Stimulated activated CD4-positive, alpha-beta T cell treated with anti-CD3 and anti-CD28 coated beads, Interleukin-12 subunit alpha, Interleukin-12 subunit beta, amount 100 ng/mL, for 24 hours (primary cell): ENCODE measurements around the gene ANKRD13C.
A peak's percentile ranks its signal among the peaks of the same experiment; 100 is the strongest.
"Not testable (repeated sequence)": the region's sequence is repeated elsewhere in the genome, so short reads cannot be mapped to it uniquely, and the experiment has no call there.

ENCODE experiments used
- DNase-seq, 2 experiments: peaks; one replicate each; pipeline ENCODE4 v3.0.0-alpha.2; 2020; ENCODE audit warnings: low read depth in 2 of 2

ANKRD13C gene

DNA sequence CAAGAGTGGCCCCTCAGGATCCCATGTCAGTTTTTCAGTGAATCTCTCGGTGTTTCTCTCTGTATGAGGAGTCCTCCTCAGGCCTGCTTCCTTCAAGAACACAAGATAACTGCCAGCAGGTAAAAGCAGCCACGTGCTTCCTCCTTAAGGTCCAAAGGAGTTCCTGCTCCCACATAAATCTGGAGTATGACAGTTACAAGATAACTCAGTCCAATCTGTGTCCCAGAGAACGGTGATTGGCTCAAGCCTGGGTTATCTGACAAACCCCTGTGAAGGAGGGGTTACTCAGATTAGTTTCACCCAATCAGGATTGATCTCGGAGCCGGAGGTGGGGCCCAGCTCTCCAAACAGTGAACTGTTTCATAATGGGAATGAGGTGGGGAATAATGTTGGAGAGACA, 5.8 kb upstream of the ANKRD13C start:
- DNase-seq, result no peak

DNA sequence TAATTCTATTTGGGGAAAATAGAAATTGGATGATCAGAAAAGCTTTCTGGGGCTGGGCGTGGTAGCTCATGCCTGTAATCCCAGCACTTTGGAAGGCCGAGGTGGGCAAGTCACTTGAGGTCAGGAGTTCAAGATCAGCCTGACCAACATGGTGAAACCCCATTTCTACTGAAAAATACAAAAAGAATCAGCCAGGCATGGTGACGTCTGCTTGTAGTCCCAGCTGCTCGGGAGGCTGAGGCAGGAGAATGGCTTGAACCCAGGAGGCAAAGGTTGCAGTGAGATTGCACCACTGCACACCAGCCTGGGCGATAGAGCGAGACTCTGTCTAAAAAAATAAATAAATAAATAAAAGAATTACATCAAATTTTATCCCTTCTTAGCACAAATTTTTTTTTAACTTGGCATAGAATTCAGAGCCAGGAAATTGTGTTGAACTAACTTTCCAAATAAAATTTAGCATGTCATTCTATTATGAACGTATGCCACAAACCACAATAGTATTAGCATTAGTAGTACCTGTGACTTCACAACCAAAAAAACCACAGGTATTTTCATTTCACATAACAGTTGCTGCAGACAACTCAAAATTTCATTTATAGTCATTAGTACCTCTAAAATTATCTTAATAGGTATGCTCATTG, 4.5 kb upstream of the ANKRD13C start:
- no peak for DNase-seq

DNA sequence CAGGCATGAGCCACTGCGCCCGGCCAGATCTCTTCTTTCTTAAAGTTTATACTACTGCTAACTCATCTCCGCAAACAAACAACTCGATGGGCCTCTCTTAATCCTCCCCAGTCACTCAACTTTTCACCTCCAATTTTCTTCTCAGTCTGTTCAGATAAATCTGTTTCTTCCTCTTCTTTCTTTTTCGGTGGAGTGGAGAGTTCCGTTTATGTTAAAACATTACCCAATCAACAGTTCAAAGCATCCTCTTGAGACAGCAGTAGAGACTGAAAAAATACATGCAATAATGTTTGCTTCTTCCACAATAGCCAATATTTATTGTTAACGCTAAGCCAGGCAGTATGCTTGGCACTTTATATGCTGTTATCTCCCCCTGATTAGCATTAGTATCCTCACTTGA, 1.4 kb upstream of the ANKRD13C start:
- DNase-seq, result no peak

- DNase-seq, result no peak
Measured at GRCh38 chr1:70355111-70355407, 537 bp upstream of the ANKRD13C start.

DNA sequence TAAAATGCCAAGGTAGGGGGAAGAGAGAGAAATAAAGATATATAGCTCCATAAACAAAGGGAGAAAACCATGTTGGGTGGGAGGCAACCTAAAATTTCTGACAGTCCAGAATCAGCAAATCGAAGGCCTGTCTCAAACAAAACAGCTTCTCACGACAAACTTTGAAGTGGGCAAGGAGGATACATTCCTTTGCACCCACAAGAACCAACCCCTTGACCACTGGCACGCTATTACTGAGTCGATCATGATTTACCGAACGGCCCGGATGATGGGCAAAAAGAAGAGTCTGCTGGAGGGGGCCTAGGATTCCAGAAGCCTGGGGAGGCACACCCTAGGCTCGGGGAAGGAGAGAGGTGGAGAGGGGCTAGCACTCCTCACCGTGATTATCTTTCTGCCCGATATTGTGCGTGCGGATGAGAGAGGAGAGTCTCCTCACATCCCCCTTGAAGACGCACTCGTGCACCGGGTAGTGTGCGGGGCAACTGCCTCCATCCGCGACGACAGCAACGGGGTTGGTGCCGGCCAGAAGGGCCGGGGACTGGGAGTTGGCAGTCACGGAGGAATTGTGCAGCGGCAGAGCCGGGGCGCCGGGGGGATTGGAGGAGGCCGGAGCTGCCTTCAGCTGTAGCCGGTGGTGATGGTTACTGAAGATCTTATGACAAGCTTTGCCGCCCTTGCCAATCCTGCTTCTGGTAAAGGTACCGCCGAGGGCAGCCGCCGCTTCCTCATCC, 756 bp downstream of the ANKRD13C start:
- DNase-seq, result peak; percentile 5 to 26

- no peak for DNase-seq
Measured at GRCh38 chr1:70353044-70353443, 1.5 kb downstream of the ANKRD13C start.

GRCh38 chr1:70349799-70350198, 4.7 kb downstream of the ANKRD13C start:
- DNase-seq, result not testable (repeated sequence)

DNA sequence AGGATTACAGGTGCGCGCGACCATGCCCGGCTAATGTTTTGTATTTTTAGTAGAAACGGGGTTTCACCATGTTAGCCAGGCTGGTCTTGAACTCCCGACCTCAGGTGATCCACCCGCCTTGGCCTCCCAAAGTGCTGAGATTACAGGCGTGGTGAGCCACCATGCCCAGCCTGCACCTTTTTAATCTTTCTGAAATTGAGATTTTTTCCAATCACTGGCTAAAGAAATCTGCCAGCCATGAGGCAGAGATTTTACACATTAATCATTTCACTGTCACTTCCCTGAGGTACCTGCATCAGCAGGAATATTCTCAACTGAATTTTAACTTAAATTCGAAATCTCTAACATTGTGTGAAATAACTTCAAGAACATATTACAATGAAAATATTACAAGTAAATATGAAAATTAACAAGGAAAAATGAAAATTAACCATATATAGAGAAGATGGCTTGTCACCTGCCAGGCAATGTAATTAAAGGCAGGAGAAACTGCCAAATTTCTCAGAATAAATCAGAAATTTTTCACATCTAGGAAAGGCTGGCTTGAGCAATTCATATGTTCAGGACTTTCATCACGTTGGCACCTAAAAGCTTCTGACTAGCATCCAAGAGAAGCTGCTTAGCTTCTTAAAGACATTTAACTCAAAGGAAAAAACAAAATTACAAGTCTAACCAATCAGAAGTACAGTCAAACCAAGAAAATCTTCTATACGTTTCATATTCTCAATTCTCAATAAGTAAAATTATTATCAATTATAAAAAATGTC, 5.9 kb downstream of the ANKRD13C start:
- no peak for DNase-seq

- not testable (repeated sequence) for DNase-seq
Measured at GRCh38 chr1:70339644-70340043, 14.9 kb downstream of the ANKRD13C start.

DNA sequence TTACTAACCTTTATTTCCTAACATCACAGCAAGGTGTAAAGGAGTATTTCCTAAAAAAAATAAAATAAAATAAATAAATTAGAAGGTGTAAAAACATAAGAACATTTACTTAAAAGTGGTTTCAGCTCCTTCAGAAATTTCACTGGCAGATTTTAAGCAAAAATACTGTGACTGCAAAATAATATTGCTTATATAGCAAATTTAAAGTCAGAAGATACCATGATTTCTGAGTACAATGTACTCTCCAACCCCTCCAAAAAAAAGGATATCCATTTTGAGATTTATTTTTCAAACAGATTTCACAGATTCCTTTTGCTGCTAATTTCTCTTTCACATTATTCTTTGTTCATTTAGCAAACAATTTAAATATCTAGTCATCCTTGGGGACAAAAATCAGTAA, 18.5 kb downstream of the ANKRD13C start:
- no peak for DNase-seq

DNA sequence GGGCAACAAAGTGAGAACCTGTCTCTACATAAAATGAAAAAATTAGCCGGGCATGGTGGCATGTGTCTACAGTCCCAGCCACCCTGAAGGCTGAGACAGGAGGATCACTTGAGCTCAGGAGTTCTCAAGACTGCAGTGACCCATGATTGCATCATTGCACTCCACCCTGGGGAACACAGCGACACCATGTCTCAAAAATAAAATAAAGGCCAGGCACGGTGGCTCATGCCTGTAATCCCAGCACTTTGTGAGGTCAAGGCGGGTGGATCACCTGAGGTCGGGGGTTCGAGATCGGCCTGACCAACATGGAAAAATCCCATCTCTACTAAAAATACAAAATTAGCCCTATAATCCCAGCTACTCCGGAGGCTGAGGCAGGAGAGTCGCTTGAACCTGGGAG, 20.1 kb downstream of the ANKRD13C start:
- no peak for DNase-seq

DNA sequence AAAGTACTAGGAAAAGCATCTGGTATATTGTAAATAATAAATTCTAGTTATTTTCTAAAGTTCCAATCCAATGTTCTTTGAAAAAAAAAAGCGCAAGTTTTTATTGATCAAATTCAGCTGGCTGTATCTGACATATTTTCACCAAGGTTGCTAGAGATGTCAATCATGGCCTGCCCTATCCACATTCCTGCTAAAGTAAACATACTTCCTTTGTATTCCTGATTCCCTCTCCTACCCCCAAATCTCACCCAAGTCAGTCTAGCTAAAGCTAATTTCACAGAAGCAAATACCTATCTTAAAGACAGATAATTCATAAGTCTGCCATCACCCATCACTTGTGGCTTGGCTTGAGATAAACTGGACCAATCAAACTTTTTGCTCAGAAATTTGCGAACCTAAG, 21.3 kb downstream of the ANKRD13C start:
- no peak for DNase-seq

GRCh38 chr1:70331962-70332361, 22.6 kb downstream of the ANKRD13C start:
- DNase-seq, result no peak

DNA sequence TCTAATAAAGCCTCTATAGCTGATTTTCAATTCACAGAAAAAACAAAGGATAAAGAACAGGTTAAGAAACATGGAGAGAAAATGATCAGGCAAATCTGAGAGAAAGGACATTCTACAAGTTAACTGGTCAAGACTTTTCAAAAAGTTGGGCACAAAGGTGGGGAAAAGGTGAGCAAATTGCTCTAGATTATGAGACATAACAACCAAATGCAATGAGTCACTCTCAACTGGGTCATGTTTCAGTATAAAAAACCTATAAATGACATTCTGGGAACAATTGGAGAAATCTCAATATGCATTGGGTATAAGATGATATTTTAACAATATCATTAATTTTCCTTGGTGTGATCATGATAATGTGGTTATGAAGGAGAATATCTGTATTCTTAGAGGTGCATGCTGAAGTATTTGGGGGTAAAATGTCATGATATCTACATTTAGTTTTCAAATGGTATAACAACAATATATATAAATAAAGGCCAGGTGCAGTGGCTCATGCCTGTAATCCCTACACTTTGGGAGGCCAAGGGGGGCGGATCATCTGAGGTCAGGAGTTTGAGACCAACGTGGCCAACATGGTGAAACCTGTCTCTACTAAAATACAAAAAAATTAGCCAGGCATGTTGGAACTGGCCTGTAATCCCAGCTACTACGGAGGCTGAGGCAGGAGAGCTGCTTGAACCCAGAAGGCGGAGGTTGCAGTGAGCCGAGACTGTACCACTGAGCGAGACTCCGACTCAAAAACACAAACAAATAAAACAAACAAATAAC, 27.0 kb downstream of the ANKRD13C start:
- DNase-seq, result no peak

- no peak for DNase-seq
Measured at GRCh38 chr1:70324683-70325082, 29.8 kb downstream of the ANKRD13C start.

DNA sequence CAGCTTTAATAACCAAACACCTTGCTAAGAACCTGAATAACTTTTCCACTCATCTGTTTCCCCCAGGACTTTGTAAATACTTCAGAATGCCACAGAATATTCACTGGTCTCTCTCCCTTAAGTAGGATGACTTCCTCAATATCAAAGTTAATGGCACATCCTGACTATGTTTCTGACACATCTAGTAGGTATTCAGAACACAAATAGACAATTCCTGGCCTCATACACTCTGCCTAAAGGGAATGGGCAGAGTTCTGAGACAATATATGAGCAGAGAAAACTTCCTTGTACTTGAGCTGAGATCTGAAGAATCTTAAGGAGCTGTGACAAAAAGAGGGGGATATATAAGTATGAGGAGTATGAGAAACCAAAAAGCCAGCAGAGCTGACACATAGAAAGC, 34.8 kb downstream of the ANKRD13C start:
- DNase-seq, result no peak

DNA sequence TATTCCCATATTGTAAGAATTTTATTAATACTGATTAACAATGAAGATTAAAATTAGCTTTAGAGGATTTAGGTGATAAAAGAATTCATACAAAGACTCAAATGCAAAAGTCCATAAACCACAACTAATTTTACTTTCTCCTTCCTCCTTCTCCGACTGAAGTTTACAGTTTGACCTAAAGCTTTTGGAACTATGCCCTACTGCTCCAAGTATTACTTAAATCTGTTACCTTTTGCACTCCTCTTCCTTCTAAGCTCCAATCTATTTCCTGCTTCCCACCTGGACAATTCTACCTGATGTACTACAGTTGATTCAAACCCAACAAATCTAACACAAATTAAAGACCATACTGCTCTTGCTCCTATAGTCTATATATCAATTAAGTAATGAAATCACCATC, 36.3 kb downstream of the ANKRD13C start:
- no peak for DNase-seq

DNA sequence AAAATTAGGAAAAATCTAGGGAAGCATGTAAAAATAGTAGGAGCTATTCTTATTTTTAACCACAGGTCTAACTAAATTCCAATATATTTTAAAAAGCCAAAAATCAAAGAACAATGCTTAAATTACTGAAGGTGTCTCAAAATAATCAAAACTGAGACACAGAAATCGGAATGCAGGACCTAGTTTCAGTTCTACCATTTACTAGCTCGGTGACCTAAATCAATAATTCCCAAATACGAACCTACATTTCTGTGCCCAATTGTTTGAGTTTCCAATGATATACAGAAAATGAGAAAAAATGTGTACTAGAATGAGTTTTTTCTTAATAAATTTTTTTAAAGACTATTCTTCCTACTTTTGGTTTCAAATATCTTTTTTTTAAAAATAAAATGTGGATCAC, 37.4 kb downstream of the ANKRD13C start:
- no peak for DNase-seq

DNA sequence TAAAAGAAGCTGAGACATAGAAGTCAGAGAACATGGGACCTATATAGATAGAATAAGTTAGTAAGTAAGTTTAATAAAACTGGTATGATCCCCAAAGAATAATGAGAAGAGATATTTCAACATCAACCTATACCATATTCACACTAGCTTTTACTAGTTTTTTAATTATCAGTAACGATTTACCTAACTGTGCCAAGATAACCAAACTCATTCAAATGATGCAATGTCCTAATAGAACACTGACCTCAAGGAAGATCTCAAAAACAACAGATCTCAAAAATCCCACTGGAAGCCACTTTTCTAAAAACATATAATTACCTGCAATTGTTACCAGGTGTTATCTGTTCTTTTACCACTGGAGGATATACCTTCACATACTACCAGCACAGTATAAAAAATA, 38.7 kb downstream of the ANKRD13C start:
- no peak for DNase-seq

DNA sequence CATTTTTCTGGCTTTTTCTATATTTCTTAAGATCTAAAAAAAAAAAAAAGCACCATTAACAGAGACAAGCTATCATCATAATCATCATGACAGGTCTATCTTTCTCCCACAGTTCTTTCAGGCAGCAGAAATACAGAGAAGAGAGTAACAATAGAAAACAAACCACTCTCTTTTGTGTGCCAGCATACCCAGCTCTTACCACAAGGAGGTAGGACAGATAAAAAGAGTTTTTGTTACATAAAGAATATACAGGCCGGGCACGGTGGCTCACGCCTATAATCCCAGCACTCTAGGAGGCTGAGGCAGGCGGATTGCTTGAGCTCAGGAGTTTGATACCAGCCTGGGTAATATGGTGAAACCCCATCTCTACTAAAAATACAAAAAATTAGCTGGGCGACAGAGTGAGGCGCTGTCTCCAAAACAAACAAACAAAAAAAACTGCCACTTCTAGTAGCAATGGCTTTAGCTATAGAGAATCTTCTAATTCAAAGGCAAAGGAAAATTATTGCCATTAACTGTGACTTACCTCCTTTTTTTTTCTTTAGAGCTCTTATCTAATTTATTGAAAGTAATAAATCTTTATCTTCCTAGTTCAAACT, 39.7 kb downstream of the ANKRD13C start:
- DNase-seq, result no peak

DNA sequence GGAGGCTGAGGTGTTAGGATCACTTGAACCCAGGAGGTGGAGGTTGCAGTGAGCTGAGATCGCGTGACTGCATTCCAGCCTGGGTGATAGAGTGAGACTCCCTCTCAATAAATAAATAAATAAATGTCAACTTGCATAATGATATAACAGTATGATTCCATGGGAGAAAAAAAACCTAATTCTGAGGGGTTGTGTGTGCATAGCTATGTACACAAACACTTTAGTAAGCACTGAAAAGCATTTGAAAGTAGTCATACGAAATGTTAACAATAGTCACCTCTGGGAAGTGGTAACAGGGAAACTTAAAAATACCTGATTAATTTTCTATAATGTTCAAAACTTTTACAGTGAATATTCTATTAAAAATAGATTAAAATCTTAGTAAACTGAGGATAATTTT, 43.2 kb downstream of the ANKRD13C start:
- no peak for DNase-seq

GRCh38 chr1:70299472-70299871, 55.0 kb downstream of the ANKRD13C start:
- DNase-seq, result no peak
